ENCODE results near the gene ARHGAP24. TPM values are rescaled to one million over a fixed set of nuclear protein-coding genes. Genes with fewer than 3 reads are reported as not detected.

The ARHGAP24 gene
- total RNA-seq, 4 donors from 2014 or later = 41.6 to 71.2 (median 62.0) TPM

GRCh38 chr4:85684676-85685075 is 209.7 kb downstream of the ARHGAP24 start:
- no peaks in the 10 kb centered on the region for H3K36me3 ChIP-seq
- H3K4me1 ChIP-seq = peaks cover 0 to 23% (median 12%) of the 10 kb centered on the region in 4 donors
- DNase-seq (ENCODE audit: low spot score in 2 of 2) = no peak
- no peak overlapping the region for H3K4me3 ChIP-seq
- peak overlapping the region in 1 of 4 donors; percentile 50 for H3K27ac ChIP-seq
- TF ChIP-seq CTCF (IDR thresholded peaks at IDR 0.05) (no peak), POLR2A (IDR thresholded peaks at IDR 0.05) (no peak), EP300 (IDR thresholded peaks at IDR 0.05) (no peak)
- peaks cover 0 to 11% (median 0%) of the 10 kb centered on the region in 4 donors for H3K9me3 ChIP-seq
- 57 to 76% methylated on average over 1 of the region's 1 CpG for WGBS, 2 donors
- H3K27me3 ChIP-seq = no peaks in the 10 kb centered on the region

DNA sequence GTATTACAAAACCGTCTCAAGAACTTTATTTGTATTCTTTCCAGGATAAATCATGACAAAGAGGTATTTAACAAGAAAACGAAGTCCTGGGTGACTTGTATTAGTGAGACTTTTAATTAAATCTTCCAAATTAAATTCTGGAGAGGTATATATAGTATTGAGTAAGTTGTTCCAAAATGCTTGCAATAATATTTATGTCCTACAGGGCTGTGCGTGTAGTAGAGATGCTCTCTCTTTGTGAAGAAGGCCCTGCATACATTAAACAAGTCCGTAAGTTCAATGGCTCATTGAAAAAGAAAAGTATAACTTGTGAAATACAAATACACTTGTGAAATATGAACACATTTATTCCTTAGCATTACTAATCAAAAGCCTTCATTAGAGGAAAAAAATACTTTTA is 211.4 kb downstream of the ARHGAP24 start:
- Histone ChIP-seq H3K4me3 (no peak overlapping the region), H3K9me3 (peaks cover 0 to 11% (median 0%) of the 10 kb centered on the region in 4 donors), H3K4me1 (peaks cover 0 to 13% (median 4%) of the 10 kb centered on the region in 4 donors), H3K27me3 (no peaks in the 10 kb centered on the region), H3K36me3 (no peaks in the 10 kb centered on the region), H3K27ac (no peak overlapping the region)
- 82 to 90% methylated on average over 4 of the region's 4 CpGs for WGBS, 2 donors
- no peak for TF ChIP-seq POLR2A (IDR thresholded peaks at IDR 0.05)
- TF ChIP-seq CTCF (IDR thresholded peaks at IDR 0.05) = no peak
- no peak for TF ChIP-seq EP300 (IDR thresholded peaks at IDR 0.05)
- no peak for DNase-seq (ENCODE audit: low spot score in 2 of 2)

DNA sequence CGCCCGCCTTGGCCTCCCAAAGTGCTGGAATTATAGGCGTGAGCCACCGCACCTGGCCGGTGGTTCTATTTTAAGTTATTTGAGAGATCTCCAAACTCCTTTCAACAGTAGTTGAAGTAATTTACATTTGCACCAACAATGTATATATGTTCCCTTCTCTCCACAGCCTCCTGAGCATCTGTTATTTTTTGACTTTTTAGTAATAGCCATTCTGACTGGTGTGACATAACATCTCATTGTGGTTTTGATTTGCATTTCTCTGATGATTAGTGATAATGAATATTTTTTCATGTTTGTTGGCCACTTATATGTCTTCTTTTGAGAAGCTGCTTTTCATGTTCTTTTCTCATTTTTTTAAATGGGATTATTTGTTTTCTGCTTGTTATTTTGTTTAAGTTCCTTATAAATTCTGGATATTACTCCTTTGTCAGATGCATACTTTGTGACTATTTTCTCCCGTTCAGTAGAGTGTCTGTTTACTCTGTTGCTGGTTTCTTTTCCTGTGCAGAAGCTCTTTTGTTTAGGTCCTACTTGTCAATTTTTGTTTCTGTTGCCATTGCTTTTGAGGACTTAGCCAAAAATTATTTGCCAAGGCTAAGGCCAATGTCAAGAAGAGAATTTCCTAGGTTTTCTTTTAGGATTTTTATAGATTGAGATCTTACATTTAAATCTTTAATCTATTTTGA is 213.2 kb downstream of the ARHGAP24 start:
- 88 to 91% methylated on average over 6 of the region's 6 CpGs for whole genome bisulfite sequencing, 2 donors

GRCh38 chr4:85696661-85697060 is 221.7 kb downstream of the ARHGAP24 start:
- Histone ChIP-seq H3K27me3 (no peaks in the 10 kb centered on the region), H3K4me1 (peaks cover 0 to 4% (median 0%) of the 10 kb centered on the region in 4 donors), H3K9me3 (peaks cover 0 to 4% (median 0%) of the 10 kb centered on the region in 4 donors), H3K4me3 (no peak overlapping the region), H3K27ac (no peak overlapping the region), H3K36me3 (no peaks in the 10 kb centered on the region)
- no peak for DNase-seq (ENCODE audit: low spot score in 2 of 2)
- WGBS, 2 donors = 69 to 71% methylated on average over 2 of the region's 2 CpGs
- TF ChIP-seq POLR2A (IDR thresholded peaks at IDR 0.05) (no peak), CTCF (IDR thresholded peaks at IDR 0.05) (no peak), EP300 (IDR thresholded peaks at IDR 0.05) (no peak)

More for the DNA sequence above, 213.2 kb downstream of the ARHGAP24 start:
- H3K4me1 ChIP-seq = no peaks in the 10 kb centered on the region
- H3K4me3 ChIP-seq = no peak overlapping the region
- DNase-seq (ENCODE audit: low spot score in 2 of 2) = no peak
- TF ChIP-seq CTCF (IDR thresholded peaks at IDR 0.05) (no peak), EP300 (IDR thresholded peaks at IDR 0.05) (no peak), POLR2A (IDR thresholded peaks at IDR 0.05) (no peak)
- no peaks in the 10 kb centered on the region for H3K27me3 ChIP-seq
- no peak overlapping the region for H3K27ac ChIP-seq
- no peaks in the 10 kb centered on the region for H3K36me3 ChIP-seq
- peaks cover 0 to 11% (median 2%) of the 10 kb centered on the region in 4 donors for H3K9me3 ChIP-seq

GRCh38 chr4:85697854-85698253 is 222.9 kb downstream of the ARHGAP24 start:
- Histone ChIP-seq H3K9me3 (no peaks in the 10 kb centered on the region), H3K4me3 (no peak overlapping the region), H3K36me3 (no peaks in the 10 kb centered on the region), H3K27me3 (no peaks in the 10 kb centered on the region), H3K27ac (peak overlapping the region in 2 of 4 donors; percentile 29 to 31), H3K4me1 (peaks cover 0 to 4% (median under 1%) of the 10 kb centered on the region in 4 donors)
- DNase-seq (ENCODE audit: low spot score in 2 of 2) = no peak
- TF ChIP-seq CTCF (IDR thresholded peaks at IDR 0.05) = no peak
- TF ChIP-seq EP300 (IDR thresholded peaks at IDR 0.05) = peak in 1 of 2 donors; percentile 14
- TF ChIP-seq POLR2A (IDR thresholded peaks at IDR 0.05) = no peak
